ENCODE measurements around the gene PADI2.

PADI2 gene

GRCh38 chr1:17119773-17120480, 676 bp upstream of the PADI2 start:
- Histone ChIP-seq H3K4me3 (ENCODE audit: low read depth, low read length, poor library complexity, severe bottlenecking) (no peak overlapping the region), H2AFZ (ENCODE audit: low read length) (no peak overlapping the region), H3K4me2 (ENCODE audit: low read length) (peak overlapping the region; percentile 68)

GRCh38 chr1:17118706-17119075, 560 bp downstream of the PADI2 start:
- Histone ChIP-seq H2AFZ (ENCODE audit: low read length) (no peak overlapping the region), H3F3A (ENCODE audit: insufficient read depth, low read length) (no peaks in the 10 kb centered on the region), H3K27me3 (ENCODE audit: insufficient read depth, low read length) (peaks cover 19% of the 10 kb centered on the region; the same call in 1 of the 2 replicates), H3K4me3 (ENCODE audit: low read depth, low read length, poor library complexity, severe bottlenecking) (no peak overlapping the region), H4K20me1 (ENCODE audit: insufficient read depth, low read length) (no peaks in the 10 kb centered on the region), H3K9me3 (ENCODE audit: low read length) (no peaks in the 10 kb centered on the region), H3K4me2 (ENCODE audit: low read length) (peak overlapping the region; percentile 68; the same call in 1 of the 2 replicates), H3K9me2 (ENCODE audit: low read depth, low read length) (no peaks in the 10 kb centered on the region), H3K27ac (ENCODE audit: low read depth, low read length, poor library complexity, severe bottlenecking) (no peak overlapping the region), H3K4me1 (ENCODE audit: insufficient read depth, low read length, severe bottlenecking) (peaks cover 7% of the 10 kb centered on the region), H3K9ac (ENCODE audit: low read length) (no peak overlapping the region), H3K79me2 (ENCODE audit: insufficient read depth, low read length) (no peaks in the 10 kb centered on the region), H3K36me3 (ENCODE audit: insufficient read depth, low read length) (no peaks in the 10 kb centered on the region)
- TF ChIP-seq CTCF (IDR thresholded peaks at IDR 0.05; ENCODE audit: low read length) (no peak), EZH2 (IDR thresholded peaks at IDR 0.05; ENCODE audit: borderline replicate concordance, low read length) (no peak)

More at GRCh38 chr1:17119773-17120480, 676 bp upstream of the PADI2 start:
- Histone ChIP-seq H3K9me3 (ENCODE audit: low read length) (no peaks in the 10 kb centered on the region), H3K4me1 (ENCODE audit: insufficient read depth, low read length, severe bottlenecking) (peaks cover 7% of the 10 kb centered on the region), H3K9ac (ENCODE audit: low read length) (no peak overlapping the region), H3K36me3 (ENCODE audit: insufficient read depth, low read length) (no peaks in the 10 kb centered on the region), H4K20me1 (ENCODE audit: insufficient read depth, low read length) (no peaks in the 10 kb centered on the region), H3K27me3 (ENCODE audit: insufficient read depth, low read length) (peaks cover 15% of the 10 kb centered on the region; the same call in 1 of the 2 replicates), H3K79me2 (ENCODE audit: insufficient read depth, low read length) (no peaks in the 10 kb centered on the region), H3K27ac (ENCODE audit: low read depth, low read length, poor library complexity, severe bottlenecking) (no peak overlapping the region), H3K9me2 (ENCODE audit: low read depth, low read length) (no peaks in the 10 kb centered on the region), H3F3A (ENCODE audit: insufficient read depth, low read length) (no peaks in the 10 kb centered on the region)
- TF ChIP-seq EZH2 (IDR thresholded peaks at IDR 0.05; ENCODE audit: borderline replicate concordance, low read length) (no peak), CTCF (IDR thresholded peaks at IDR 0.05; ENCODE audit: low read length) (no peak)

GRCh38 chr1:17118268-17118667, 983 bp downstream of the PADI2 start:
- Histone ChIP-seq H3K4me1 (ENCODE audit: insufficient read depth, low read length, severe bottlenecking) (peaks cover 7% of the 10 kb centered on the region), H3K4me2 (ENCODE audit: low read length) (no peak overlapping the region), H3K27ac (ENCODE audit: low read depth, low read length, poor library complexity, severe bottlenecking) (no peak overlapping the region), H3K9me2 (ENCODE audit: low read depth, low read length) (no peaks in the 10 kb centered on the region), H3K36me3 (ENCODE audit: insufficient read depth, low read length) (no peaks in the 10 kb centered on the region), H4K20me1 (ENCODE audit: insufficient read depth, low read length) (no peaks in the 10 kb centered on the region), H3K9me3 (ENCODE audit: low read length) (no peaks in the 10 kb centered on the region), H3K9ac (ENCODE audit: low read length) (no peak overlapping the region), H3K27me3 (ENCODE audit: insufficient read depth, low read length) (peaks cover 19% of the 10 kb centered on the region; the same call in 1 of the 2 replicates), H3F3A (ENCODE audit: insufficient read depth, low read length) (no peaks in the 10 kb centered on the region), H2AFZ (ENCODE audit: low read length) (no peak overlapping the region), H3K4me3 (ENCODE audit: low read depth, low read length, poor library complexity, severe bottlenecking) (no peak overlapping the region), H3K79me2 (ENCODE audit: insufficient read depth, low read length) (no peaks in the 10 kb centered on the region)
- no peak for TF ChIP-seq EZH2 (IDR thresholded peaks at IDR 0.05; ENCODE audit: borderline replicate concordance, low read length)
- TF ChIP-seq CTCF (IDR thresholded peaks at IDR 0.05; ENCODE audit: low read length), result no peak
